ENCODE data around the gene PHF2. TPM values are rescaled to one million over a fixed set of nuclear protein-coding genes. Genes with fewer than 3 reads are reported as not detected.

The PHF2 gene
- total RNA-seq, 1 experiment from 2014 or later = 11.6 TPM

DNA sequence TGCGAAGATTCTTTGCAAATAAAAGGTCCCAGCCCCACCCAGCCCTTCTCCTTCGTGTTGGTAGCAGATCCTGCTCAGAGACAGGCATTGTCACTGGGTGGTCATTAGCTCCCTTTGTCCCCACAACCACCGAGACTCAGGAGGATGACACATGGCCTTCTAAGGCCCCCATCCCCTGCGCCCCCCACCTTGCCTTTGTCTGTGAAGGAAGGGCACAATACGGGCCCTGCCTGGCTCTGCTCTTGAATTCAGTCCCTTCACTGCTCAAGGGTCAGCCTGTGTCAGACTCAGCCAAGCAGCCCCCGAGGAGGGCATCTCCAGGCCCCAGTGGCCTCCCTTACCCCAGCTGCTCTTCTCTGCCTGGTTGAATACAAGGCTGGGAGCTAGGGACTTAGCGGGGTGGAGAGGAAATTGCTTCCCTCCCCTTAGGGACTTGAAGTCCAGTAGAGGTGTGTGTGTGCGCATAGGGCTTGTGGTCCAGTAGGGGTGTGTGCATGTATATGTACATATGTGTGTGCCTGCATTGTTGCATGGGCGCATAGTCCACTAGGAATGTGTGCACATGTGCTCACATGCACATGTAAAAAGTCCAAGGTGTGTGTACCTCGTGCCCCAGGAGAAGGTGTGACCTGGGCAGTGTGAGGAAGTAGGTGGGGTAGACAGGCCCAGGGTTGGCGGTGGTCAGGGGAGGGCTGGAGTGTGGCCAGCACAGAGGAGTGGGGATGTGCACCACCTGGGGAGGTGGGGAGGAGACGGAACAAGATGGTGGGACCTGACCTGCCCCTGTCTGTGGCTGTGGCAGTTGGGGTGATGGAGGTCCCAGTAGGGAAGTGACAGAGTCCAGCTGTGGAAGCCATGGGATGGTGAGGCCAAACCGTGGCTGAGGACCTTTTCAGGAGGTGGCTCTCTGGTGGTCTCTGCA is 59.1 kb downstream of the PHF2 start:
- CTCF ChIA-PET = no interaction called here
- Mint-ChIP-seq H3K4me1 (no peaks in the 10 kb centered on the region), H3K36me3 (peaks cover 29% of the 10 kb centered on the region), H3K4me3 (no peak overlapping the region), H3K27ac (peak overlapping the region; percentile 77; the same call in 1 of the 2 replicates), H3K27me3 (ENCODE audit: low read depth) (no peaks in the 10 kb centered on the region; the same call in 1 of the 2 replicates), H3K9me3 (peaks cover 15% of the 10 kb centered on the region)
- ATAC-seq (no peak), DNase-seq (ENCODE audit: low spot score) (no peak)
- POLR2A ChIA-PET = no interaction called here
- TF ChIP-seq KAT7 (CRISPR knock-in tag; IDR thresholded peaks at IDR 0.05; ENCODE audit: borderline replicate concordance) = no peak
- TF ChIP-seq STAT6 (CRISPR knock-in tag; conservative IDR thresholded peaks at IDR 0.05; ENCODE audit: low read depth) = no peak
- TF ChIP-seq, protein P1, sequence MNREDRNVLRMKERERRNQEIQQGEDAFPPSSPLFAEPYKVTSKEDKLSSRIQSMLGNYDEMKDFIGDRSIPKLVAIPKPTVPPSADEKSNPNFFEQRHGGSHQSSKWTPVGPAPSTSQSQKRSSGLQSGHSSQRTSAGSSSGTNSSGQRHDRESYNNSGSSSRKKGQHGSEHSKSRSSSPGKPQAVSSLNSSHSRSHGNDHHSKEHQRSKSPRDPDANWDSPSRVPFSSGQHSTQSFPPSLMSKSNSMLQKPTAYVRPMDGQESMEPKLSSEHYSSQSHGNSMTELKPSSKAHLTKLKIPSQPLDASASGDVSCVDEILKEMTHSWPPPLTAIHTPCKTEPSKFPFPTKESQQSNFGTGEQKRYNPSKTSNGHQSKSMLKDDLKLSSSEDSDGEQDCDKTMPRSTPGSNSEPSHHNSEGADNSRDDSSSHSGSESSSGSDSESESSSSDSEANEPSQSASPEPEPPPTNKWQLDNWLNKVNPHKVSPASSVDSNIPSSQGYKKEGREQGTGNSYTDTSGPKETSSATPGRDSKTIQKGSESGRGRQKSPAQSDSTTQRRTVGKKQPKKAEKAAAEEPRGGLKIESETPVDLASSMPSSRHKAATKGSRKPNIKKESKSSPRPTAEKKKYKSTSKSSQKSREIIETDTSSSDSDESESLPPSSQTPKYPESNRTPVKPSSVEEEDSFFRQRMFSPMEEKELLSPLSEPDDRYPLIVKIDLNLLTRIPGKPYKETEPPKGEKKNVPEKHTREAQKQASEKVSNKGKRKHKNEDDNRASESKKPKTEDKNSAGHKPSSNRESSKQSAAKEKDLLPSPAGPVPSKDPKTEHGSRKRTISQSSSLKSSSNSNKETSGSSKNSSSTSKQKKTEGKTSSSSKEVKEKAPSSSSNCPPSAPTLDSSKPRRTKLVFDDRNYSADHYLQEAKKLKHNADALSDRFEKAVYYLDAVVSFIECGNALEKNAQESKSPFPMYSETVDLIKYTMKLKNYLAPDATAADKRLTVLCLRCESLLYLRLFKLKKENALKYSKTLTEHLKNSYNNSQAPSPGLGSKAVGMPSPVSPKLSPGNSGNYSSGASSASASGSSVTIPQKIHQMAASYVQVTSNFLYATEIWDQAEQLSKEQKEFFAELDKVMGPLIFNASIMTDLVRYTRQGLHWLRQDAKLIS (CRISPR knock-in tag; IDR thresholded peaks at IDR 0.05; ENCODE audit: borderline replicate concordance) = no peak
- TF ChIP-seq, protein P2, sequence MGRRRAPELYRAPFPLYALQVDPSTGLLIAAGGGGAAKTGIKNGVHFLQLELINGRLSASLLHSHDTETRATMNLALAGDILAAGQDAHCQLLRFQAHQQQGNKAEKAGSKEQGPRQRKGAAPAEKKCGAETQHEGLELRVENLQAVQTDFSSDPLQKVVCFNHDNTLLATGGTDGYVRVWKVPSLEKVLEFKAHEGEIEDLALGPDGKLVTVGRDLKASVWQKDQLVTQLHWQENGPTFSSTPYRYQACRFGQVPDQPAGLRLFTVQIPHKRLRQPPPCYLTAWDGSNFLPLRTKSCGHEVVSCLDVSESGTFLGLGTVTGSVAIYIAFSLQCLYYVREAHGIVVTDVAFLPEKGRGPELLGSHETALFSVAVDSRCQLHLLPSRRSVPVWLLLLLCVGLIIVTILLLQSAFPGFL (CRISPR knock-in tag; IDR thresholded peaks at IDR 0.05; ENCODE audit: borderline replicate concordance) = no peak
- TF ChIP-seq HMGA2 (CRISPR knock-in tag; IDR thresholded peaks at IDR 0.05) = no peak
- TF ChIP-seq ARID4B (CRISPR knock-in tag; IDR thresholded peaks at IDR 0.05; ENCODE audit: borderline replicate concordance) = no peak
- no peak for TF ChIP-seq ZNF416 (CRISPR knock-in tag; IDR thresholded peaks at IDR 0.05)
- TF ChIP-seq, protein P3, sequence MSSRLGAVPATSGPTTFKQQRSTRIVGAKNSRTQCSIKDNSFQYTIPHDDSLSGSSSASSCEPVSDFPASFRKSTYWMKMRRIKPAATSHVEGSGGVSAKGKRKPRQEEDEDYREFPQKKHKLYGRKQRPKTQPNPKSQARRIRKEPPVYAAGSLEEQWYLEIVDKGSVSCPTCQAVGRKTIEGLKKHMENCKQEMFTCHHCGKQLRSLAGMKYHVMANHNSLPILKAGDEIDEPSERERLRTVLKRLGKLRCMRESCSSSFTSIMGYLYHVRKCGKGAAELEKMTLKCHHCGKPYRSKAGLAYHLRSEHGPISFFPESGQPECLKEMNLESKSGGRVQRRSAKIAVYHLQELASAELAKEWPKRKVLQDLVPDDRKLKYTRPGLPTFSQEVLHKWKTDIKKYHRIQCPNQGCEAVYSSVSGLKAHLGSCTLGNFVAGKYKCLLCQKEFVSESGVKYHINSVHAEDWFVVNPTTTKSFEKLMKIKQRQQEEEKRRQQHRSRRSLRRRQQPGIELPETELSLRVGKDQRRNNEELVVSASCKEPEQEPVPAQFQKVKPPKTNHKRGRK (CRISPR knock-in tag; IDR thresholded peaks at IDR 0.05; ENCODE audit: borderline replicate concordance) = no peak
- TF ChIP-seq ZNF219 (CRISPR knock-in tag; IDR thresholded peaks at IDR 0.05; ENCODE audit: borderline replicate concordance) = no peak
- no peak for TF ChIP-seq CBFB (CRISPR knock-in tag; IDR thresholded peaks at IDR 0.05; ENCODE audit: low read depth)
- no peak for TF ChIP-seq ATF1 (CRISPR knock-in tag; IDR thresholded peaks at IDR 0.05)
- no peak for TF ChIP-seq NR1H2 (CRISPR knock-in tag; IDR thresholded peaks at IDR 0.05)
- no peak for TF ChIP-seq MYBL2 (CRISPR knock-in tag; IDR thresholded peaks at IDR 0.05)
- TF ChIP-seq CDX4 (CRISPR knock-in tag; IDR thresholded peaks at IDR 0.05; ENCODE audit: borderline replicate concordance) = no peak
- TF ChIP-seq NFATC4 (CRISPR knock-in tag; IDR thresholded peaks at IDR 0.05) = no peak
- TF ChIP-seq, protein P4, sequence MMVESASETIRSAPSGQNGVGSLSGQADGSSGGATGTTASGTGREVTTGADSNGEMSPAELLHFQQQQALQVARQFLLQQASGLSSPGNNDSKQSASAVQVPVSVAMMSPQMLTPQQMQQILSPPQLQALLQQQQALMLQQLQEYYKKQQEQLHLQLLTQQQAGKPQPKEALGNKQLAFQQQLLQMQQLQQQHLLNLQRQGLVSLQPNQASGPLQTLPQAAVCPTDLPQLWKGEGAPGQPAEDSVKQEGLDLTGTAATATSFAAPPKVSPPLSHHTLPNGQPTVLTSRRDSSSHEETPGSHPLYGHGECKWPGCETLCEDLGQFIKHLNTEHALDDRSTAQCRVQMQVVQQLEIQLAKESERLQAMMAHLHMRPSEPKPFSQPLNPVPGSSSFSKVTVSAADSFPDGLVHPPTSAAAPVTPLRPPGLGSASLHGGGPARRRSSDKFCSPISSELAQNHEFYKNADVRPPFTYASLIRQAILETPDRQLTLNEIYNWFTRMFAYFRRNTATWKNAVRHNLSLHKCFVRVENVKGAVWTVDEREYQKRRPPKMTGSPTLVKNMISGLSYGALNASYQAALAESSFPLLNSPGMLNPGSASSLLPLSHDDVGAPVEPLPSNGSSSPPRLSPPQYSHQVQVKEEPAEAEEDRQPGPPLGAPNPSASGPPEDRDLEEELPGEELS (CRISPR knock-in tag; IDR thresholded peaks at IDR 0.05) = no peak
- TF ChIP-seq ZNF423 (CRISPR knock-in tag; IDR thresholded peaks at IDR 0.05) = no peak
- TF ChIP-seq ZNF232 (CRISPR knock-in tag; IDR thresholded peaks at IDR 0.05) = no peak
